ENCODE measurements around the gene ANO2. TPM values are rescaled to one million over a fixed set of nuclear protein-coding genes. Genes with fewer than 3 reads are reported as not detected.

The ANO2 gene
- total and polyA plus RNA-seq, 2 experiments from 2014 or later, result 2.3 to 4.6 TPM

DNA sequence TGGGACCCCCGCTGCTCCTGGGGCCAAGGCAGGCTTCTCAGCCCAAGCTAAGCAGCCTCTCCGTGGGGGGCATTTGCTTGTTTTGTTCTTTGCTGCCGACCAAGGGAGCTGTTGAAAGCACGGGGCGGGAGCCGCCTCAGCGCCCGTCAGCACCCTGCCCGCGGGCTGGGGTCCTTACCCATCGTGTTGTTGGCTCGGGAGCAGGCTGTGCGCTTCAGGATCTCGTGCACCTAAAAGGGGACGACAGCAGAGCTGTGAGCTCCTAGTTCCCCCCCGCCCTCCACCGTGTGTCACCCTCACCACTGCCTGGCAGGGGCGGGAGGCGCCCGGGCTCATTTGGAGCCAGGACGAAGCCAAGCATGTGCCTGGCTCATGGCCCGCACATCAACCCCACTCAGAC lies 117.5 kb downstream of the ANO2 start:
- H3K79me2 ChIP-seq (replicated peaks; ENCODE audit: insufficient read depth), result no peaks in the 10 kb centered on the region
- H4K20me1 ChIP-seq (replicated peaks; ENCODE audit: insufficient read depth), result no peaks in the 10 kb centered on the region
- H3K4me2 ChIP-seq, result peak overlapping the region; percentile 55; the same call in 1 of the 2 replicates
- H3K9me2 ChIP-seq (ENCODE audit: insufficient read depth), result no peaks in the 10 kb centered on the region
- no peak overlapping the region for H3K4me3 ChIP-seq
- ATAC-seq (peak; percentile 84), DNase-seq (ENCODE audit: low spot score) (peak; percentile 61)
- Mint-ChIP-seq H3K4me1 (peaks cover 19% of the 10 kb centered on the region), H3K27me3 (ENCODE audit: insufficient read depth, low read depth, poor library complexity) (peaks cover 3% of the 10 kb centered on the region), H3K4me3 (no peak overlapping the region), H3K9me3 (peaks cover 23% of the 10 kb centered on the region), H3K27ac (no peak overlapping the region), H3K36me3 (ENCODE audit: low read depth) (peaks cover 22% of the 10 kb centered on the region)
- 0 out of 2 replicates have a peak, but pooled peaks cover 3% of the 10 kb centered on the region for H3K27me3 ChIP-seq (ENCODE audit: insufficient read depth)
- TF ChIP-seq, protein P1, sequence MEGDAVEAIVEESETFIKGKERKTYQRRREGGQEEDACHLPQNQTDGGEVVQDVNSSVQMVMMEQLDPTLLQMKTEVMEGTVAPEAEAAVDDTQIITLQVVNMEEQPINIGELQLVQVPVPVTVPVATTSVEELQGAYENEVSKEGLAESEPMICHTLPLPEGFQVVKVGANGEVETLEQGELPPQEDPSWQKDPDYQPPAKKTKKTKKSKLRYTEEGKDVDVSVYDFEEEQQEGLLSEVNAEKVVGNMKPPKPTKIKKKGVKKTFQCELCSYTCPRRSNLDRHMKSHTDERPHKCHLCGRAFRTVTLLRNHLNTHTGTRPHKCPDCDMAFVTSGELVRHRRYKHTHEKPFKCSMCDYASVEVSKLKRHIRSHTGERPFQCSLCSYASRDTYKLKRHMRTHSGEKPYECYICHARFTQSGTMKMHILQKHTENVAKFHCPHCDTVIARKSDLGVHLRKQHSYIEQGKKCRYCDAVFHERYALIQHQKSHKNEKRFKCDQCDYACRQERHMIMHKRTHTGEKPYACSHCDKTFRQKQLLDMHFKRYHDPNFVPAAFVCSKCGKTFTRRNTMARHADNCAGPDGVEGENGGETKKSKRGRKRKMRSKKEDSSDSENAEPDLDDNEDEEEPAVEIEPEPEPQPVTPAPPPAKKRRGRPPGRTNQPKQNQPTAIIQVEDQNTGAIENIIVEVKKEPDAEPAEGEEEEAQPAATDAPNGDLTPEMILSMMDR (conservative IDR thresholded peaks at IDR 0.05; ENCODE audit: low read depth in 2 of 2), result no peak
- TF ChIP-seq ZNF114 (CRISPR knock-in tag; IDR thresholded peaks at IDR 0.05) (no peak), EZH2phosphoT487 (IDR thresholded peaks at IDR 0.05; ENCODE audit: unreplicated experiment) (no peak), EZH2 (IDR thresholded peaks at IDR 0.05; ENCODE audit: low read depth, unreplicated experiment) (no peak), STAT1 (IDR thresholded peaks at IDR 0.05; ENCODE audit: unreplicated experiment) (no peak), CREB1 (CRISPR knock-in tag; IDR thresholded peaks at IDR 0.05; ENCODE audit: low read depth) (no peak), JUNB (IDR thresholded peaks at IDR 0.05; ENCODE audit: unreplicated experiment) (no peak), NANOG (IDR thresholded peaks at IDR 0.05; ENCODE audit: borderline replicate concordance) (no peak), POLR2AphosphoS5 (IDR thresholded peaks at IDR 0.05; ENCODE audit: low read depth) (no peak), ZNF331 (CRISPR knock-in tag; IDR thresholded peaks at IDR 0.05; ENCODE audit: low read depth) (no peak)
- TF ChIP-seq, protein P2, sequence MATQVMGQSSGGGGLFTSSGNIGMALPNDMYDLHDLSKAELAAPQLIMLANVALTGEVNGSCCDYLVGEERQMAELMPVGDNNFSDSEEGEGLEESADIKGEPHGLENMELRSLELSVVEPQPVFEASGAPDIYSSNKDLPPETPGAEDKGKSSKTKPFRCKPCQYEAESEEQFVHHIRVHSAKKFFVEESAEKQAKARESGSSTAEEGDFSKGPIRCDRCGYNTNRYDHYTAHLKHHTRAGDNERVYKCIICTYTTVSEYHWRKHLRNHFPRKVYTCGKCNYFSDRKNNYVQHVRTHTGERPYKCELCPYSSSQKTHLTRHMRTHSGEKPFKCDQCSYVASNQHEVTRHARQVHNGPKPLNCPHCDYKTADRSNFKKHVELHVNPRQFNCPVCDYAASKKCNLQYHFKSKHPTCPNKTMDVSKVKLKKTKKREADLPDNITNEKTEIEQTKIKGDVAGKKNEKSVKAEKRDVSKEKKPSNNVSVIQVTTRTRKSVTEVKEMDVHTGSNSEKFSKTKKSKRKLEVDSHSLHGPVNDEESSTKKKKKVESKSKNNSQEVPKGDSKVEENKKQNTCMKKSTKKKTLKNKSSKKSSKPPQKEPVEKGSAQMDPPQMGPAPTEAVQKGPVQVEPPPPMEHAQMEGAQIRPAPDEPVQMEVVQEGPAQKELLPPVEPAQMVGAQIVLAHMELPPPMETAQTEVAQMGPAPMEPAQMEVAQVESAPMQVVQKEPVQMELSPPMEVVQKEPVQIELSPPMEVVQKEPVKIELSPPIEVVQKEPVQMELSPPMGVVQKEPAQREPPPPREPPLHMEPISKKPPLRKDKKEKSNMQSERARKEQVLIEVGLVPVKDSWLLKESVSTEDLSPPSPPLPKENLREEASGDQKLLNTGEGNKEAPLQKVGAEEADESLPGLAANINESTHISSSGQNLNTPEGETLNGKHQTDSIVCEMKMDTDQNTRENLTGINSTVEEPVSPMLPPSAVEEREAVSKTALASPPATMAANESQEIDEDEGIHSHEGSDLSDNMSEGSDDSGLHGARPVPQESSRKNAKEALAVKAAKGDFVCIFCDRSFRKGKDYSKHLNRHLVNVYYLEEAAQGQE (IDR thresholded peaks at IDR 0.05; ENCODE audit: unreplicated experiment), result no peak
- TF ChIP-seq, protein P3, sequence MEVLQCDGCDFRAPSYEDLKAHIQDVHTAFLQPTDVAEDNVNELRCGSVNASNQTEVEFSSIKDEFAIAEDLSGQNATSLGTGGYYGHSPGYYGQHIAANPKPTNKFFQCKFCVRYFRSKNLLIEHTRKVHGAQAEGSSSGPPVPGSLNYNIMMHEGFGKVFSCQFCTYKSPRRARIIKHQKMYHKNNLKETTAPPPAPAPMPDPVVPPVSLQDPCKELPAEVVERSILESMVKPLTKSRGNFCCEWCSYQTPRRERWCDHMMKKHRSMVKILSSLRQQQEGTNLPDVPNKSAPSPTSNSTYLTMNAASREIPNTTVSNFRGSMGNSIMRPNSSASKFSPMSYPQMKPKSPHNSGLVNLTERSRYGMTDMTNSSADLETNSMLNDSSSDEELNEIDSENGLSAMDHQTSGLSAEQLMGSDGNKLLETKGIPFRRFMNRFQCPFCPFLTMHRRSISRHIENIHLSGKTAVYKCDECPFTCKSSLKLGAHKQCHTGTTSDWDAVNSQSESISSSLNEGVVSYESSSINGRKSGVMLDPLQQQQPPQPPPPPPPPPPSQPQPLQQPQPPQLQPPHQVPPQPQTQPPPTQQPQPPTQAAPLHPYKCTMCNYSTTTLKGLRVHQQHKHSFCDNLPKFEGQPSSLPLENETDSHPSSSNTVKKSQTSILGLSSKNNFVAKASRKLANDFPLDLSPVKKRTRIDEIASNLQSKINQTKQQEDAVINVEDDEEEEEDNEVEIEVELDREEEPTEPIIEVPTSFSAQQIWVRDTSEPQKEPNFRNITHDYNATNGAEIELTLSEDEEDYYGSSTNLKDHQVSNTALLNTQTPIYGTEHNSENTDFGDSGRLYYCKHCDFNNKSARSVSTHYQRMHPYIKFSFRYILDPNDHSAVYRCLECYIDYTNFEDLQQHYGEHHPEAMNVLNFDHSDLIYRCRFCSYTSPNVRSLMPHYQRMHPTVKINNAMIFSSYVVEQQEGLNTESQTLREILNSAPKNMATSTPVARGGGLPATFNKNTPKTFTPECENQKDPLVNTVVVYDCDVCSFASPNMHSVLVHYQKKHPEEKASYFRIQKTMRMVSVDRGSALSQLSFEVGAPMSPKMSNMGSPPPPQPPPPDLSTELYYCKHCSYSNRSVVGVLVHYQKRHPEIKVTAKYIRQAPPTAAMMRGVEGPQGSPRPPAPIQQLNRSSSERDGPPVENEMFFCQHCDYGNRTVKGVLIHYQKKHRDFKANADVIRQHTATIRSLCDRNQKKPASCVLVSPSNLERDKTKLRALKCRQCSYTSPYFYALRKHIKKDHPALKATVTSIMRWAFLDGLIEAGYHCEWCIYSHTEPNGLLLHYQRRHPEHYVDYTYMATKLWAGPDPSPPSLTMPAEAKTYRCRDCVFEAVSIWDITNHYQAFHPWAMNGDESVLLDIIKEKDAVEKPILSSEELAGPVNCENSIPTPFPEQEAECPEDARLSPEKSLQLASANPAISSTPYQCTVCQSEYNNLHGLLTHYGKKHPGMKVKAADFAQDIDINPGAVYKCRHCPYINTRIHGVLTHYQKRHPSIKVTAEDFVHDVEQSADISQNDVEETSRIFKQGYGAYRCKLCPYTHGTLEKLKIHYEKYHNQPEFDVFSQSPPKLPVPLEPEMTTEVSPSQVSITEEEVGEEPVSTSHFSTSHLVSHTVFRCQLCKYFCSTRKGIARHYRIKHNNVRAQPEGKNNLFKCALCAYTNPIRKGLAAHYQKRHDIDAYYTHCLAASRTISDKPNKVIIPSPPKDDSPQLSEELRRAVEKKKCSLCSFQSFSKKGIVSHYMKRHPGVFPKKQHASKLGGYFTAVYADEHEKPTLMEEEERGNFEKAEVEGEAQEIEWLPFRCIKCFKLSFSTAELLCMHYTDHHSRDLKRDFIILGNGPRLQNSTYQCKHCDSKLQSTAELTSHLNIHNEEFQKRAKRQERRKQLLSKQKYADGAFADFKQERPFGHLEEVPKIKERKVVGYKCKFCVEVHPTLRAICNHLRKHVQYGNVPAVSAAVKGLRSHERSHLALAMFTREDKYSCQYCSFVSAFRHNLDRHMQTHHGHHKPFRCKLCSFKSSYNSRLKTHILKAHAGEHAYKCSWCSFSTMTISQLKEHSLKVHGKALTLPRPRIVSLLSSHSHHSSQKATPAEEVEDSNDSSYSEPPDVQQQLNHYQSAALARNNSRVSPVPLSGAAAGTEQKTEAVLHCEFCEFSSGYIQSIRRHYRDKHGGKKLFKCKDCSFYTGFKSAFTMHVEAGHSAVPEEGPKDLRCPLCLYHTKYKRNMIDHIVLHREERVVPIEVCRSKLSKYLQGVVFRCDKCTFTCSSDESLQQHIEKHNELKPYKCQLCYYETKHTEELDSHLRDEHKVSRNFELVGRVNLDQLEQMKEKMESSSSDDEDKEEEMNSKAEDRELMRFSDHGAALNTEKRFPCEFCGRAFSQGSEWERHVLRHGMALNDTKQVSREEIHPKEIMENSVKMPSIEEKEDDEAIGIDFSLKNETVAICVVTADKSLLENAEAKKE (CRISPR knock-in tag; IDR thresholded peaks at IDR 0.05), result no peak
- TF ChIP-seq, protein P4, sequence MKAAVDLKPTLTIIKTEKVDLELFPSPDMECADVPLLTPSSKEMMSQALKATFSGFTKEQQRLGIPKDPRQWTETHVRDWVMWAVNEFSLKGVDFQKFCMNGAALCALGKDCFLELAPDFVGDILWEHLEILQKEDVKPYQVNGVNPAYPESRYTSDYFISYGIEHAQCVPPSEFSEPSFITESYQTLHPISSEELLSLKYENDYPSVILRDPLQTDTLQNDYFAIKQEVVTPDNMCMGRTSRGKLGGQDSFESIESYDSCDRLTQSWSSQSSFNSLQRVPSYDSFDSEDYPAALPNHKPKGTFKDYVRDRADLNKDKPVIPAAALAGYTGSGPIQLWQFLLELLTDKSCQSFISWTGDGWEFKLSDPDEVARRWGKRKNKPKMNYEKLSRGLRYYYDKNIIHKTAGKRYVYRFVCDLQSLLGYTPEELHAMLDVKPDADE (IDR thresholded peaks at IDR 0.05), result no peak
- H3K4me1 ChIP-seq (ENCODE audit: insufficient read depth), result peaks cover 26% of the 10 kb centered on the region
- no peaks in the 10 kb centered on the region for H3F3A ChIP-seq (replicated peaks; ENCODE audit: low read depth)
- no peaks in the 10 kb centered on the region for H3K36me3 ChIP-seq (ENCODE audit: insufficient read depth)
- no peak overlapping the region for H3K27ac ChIP-seq (ENCODE audit: low read depth)
- H2AFZ ChIP-seq, result peak overlapping the region; percentile 63; the same call in 1 of the 2 replicates

All from GM23338 (cell line).